Renal pelvis (tissue), 4 donors: ENCODE results near the gene FER1L5. TPM values are rescaled to one million over a fixed set of nuclear protein-coding genes. Genes with fewer than 3 reads are reported as not detected.

Experiments
- DNase-seq: peaks from one replicate; pipeline ENCODE4 v3.0.0-alpha.2; 2013
- polyA plus RNA-seq, 3 donors: library from polyadenylated mRNA; unstranded; fragments of 120-200 nt; gene quantifications; one replicate each; pipeline ENCODE4 v1.2.1, GENCODE V29; 2013; ENCODE audit not compliant: insufficient read length in 3 of 3

Gene FER1L5
- polyA plus RNA-seq, 3 donors, result 0.85 to 2.3 (median 2.1) TPM

GRCh38 chr2:96695602-96696001 is 53.0 kb downstream of the FER1L5 start:
- no peak for DNase-seq

GRCh38 chr2:96697476-96697875 is 54.9 kb downstream of the FER1L5 start:
- DNase-seq, result no peak

DNA sequence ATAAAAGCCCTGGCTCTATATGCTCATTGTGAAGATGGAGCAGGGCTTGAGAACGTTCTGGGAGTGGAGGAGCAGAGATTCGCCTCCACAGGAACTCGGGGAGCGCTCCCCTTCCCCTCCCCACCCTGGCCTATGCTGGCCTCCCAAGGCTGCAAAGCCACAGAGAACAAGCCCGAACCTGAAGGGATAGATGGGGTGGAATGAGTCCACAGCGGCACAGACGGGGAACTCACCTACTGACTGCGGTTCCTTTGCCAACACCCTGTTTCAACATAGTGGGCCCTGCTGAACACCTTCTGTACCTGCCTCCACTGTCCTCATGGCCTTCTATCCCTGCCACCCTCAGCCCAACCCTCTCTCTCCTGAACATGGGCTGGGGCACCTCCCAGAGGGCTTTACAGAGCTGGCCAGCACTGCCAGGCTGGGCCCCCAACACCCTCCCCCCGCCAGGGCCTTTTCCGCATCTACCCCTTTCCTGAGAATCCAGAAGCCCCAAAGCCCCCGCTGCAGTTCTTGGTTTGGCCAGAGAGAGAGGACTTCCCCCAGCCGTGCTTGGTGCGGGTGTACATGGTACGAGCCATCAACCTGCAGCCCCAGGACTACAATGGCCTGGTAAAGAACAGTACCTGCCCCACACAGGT is 55.8 kb downstream of the FER1L5 start:
- DNase-seq, result no peak

DNA sequence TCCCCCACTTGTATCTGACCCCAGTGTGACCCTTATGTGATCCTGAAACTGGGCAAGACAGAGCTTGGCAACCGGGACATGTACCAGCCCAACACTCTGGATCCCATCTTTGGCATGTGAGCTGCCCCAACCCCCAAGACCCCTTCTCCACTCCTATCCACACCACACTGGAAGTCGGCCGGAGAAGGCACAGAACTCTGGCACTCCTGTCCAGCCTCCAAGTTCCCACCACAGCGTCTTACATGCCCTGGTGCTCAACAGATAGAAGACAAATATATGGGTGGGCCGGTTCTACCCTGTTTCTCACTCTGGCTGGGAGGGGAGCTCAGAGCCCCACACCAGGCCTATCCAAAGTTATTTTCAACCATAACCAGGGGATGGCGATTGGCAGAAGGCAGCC is 56.5 kb downstream of the FER1L5 start:
- no peak for DNase-seq

- DNase-seq, result no peak
These were observed 57.1 kb downstream of the FER1L5 start for GRCh38 chr2:96699621-96700020.

DNA sequence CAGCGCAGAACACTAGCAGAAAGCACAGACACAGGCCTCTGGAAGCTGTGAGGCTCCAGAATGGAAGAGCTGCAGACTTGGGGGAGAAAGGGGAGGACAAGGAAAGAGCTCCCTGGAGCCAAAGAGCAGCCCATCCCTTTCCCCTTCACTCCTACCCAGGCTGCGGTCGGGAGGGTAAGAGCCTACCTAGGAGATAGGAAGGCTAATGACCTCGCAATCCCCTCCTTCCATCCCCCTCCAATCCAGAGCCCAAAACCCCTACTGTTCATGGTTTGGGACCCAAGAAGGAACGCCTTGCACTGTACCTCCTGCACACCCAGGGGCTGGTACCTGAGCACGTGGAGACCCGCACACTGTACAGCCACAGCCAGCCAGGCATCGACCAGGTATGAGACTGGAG is 57.5 kb downstream of the FER1L5 start:
- no peak for DNase-seq

GRCh38 chr2:96701636-96702035 is 59.1 kb downstream of the FER1L5 start:
- no peak for DNase-seq

DNA sequence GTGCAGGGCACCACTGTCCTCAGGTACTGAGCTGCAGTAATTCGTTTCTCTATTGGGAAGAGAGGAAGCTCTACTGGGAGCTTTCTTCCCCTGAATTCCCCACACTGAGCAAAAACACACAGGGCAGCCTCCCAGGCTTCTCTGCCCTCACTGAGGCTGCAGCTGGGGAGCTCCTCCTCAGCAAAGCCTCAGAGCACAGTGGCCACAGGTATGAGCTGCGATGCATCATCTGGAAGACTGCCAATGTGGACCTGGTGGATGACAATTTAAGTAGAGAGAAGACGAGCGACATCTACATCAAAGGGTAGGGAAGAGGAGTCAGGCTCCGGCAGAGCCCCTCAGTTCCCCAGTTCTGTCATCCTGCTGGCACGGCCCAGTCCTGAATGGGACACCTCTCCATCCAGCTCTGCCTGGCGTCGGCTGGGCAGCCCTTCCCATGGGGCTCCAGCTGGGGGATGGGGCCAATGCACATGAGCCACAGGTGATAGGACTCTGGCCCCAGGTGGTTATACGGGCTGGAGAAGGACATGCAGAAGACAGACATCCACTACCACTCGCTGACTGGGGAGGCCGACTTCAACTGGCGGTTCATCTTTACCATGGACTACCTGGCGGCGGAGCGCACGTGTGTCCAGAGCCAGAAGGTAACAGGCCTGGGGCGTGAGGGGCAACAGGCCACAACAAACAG is 59.7 kb downstream of the FER1L5 start:
- no peak for DNase-seq

DNA sequence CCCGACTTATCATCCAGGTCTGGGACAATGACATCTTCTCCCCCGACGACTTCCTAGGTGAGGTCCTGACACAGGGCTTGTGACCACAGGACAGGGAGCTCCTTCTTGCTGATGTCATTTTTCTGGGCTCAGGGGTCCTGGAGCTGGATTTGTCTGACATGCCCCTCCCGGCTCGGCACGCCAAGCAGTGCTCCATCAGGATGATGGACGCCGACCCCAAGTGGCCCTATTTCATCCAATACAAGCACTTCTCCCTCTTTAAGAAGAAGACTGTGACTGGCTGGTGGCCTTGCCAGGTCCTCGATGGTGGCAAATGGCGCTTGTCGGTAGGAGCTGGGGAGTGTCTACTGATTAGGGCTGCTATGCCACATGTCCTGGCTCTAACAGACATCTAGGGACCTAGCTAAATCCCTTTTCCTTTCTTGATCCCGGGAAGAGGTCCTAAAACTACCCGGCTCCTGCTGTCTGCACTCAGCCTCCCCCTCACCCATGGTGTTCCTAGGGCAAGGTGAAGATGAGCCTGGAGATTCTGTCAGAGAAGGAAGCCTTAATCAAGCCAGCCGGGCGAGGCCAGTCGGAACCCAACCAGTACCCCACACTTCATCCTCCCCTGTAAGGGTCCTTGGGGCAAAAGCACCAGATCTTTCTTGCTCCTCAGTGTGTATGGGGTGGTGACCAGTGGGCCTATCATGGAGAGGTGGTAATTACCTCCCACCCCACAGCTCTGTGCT is 60.6 kb downstream of the FER1L5 start:
- no peak for DNase-seq

GRCh38 chr2:96710985-96711384 is 68.4 kb downstream of the FER1L5 start:
- DNase-seq, result no peak

DNA sequence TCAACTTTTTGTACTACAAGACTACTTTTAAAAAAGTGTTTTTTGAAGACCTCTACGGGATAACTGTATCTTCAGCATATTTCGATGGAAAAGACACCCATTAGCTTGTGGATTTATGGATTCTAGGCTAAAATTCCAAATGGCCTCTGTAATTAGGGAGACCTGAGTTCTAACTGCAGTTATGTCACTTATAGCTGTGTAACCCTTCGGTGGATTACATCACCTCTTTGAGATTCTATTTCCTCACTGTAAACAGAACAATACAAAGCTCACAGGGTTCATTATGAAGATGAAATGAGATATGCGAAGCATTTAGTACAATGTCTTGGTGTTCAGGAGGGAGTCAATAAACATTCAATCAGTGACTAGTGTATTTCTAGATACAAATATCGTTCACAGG is 73.1 kb downstream of the FER1L5 start:
- no peak for DNase-seq

- DNase-seq, result no peak
These were observed 73.8 kb downstream of the FER1L5 start for GRCh38 chr2:96716388-96716787.

GRCh38 chr2:96726131-96726530 is 83.6 kb downstream of the FER1L5 start:
- no peak for DNase-seq

- no peak for DNase-seq
These were observed 84.9 kb downstream of the FER1L5 start for GRCh38 chr2:96727431-96727830.

DNA sequence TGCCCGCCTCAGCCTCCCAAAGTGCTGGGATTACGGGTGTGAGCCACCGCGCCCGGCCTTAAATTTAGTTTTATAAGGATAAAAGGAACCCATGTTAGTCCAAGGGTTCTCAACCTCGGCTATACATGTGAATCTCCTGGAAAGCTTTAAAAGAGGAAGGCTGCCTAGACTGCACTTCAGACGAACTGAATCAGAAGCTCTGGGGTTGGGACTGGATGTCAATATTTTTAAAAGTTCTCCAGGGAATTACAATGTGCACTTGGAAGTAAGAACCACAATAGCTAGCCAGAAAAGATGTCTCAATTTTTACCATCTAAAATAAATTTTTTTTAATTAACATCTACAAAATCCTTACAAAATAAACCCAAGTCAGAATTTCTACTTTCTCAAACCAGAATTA is 87.2 kb downstream of the FER1L5 start:
- DNase-seq, result no peak

GRCh38 chr2:96730212-96730611 is 87.6 kb downstream of the FER1L5 start:
- no peak for DNase-seq

- no peak for DNase-seq
These were observed 91.4 kb downstream of the FER1L5 start for GRCh38 chr2:96733931-96734330.

DNA sequence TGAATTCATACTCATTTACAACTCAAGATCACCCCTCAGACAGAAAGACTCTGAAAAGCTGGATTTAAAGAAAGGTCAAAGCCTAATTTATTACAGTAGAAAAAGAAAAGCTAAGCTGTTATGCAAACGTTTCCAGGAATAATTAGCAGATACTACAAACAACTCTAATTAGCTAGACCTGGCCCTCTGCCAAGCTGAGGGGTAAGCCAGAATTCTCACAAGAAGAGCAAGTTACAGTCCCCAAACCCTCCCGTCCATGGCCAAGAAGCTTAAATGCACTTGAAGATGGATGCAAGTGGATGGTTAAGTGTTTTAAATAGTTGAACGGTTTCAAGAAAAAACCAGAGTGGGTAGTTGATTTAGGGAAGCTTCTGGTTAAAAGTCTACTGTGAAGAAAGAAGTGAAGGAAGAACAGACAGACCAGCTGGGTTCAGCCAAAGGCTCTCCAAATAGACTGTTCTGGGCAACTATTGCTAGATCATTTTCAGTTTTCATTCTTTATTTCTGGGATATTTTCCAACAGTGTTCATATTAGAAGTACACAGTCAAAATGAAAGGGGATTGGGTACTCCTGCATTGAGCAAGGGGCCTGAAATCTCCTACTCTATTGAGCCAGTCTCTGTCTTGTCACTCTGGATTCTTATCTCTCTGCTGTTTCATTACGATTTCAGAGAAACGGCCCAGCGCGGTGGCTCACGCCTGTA is 92.5 kb downstream of the FER1L5 start:
- no peak for DNase-seq

- DNase-seq, result no peak
These were observed 94.7 kb downstream of the FER1L5 start for GRCh38 chr2:96737251-96737650.

DNA sequence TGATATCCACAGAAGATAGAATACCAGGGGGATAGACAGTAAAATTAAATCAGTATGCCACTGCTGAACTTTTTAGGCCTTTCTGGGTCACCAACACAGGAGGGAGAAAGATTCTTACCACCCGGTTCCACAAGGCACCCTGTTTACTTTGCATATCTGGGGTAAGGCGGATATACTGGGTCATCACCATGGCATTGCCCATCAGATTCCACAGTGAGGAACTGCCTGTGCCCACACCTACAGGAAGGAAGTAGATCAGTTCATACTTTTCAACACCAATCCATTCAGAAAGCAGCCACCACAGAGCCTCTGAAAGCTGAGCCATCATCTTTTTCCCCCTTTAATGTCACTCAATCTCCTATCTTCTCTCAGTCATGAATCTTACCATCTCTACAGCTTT is 95.3 kb downstream of the FER1L5 start:
- no peak for DNase-seq

DNA sequence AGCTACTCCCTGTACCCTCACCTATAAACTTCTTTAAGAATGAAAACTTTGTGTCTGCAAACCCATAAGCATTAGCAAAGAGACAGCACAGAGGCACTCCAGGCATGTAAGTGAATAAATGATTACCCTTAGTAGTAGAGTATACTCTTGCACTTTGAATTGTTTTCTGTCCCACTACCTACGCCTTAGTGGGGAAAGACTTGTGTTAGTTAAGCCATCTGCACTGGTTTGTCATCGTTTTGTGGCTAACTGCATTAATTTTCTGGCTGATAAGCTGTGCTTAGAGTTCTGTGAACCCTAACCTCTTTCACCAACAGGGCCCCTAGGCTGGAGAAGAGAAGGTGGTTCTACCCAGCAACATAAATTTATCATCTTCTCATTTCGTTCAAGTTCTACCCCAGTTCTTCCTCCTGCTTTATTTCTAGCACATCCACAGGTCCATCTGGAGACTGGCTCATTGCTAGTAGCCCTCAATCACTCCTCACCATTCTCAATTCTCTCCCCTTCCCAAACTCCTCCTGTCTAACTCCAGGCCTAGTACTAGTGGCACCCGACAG is 96.6 kb downstream of the FER1L5 start:
- DNase-seq, result no peak
